ENCODE data around the gene HTT. TPM values are rescaled to one million over a fixed set of nuclear protein-coding genes. Genes with fewer than 3 reads are reported as not detected.

HTT gene
- total RNA-seq, 2 donors from 2014 or later: 18.1 to 30.5 TPM

- no peak for TF ChIP-seq CTCF (IDR thresholded peaks at IDR 0.05)
- peaks cover 0 to 31% of the 10 kb centered on the region in 2 donors for H3K4me1 ChIP-seq
- no peak for DNase-seq (ENCODE audit: low spot score)
Observed at GRCh38 chr4:3288571-3289094, 214.2 kb downstream of the HTT start.

GRCh38 chr4:3290476-3290875 lies 216.0 kb downstream of the HTT start:
- Histone ChIP-seq H3K4me1 (peaks cover 0 to 33% of the 10 kb centered on the region in 2 donors), H3K27me3 (no peaks in the 10 kb centered on the region), H3K36me3 (no peaks in the 10 kb centered on the region), H3K9me3 (no peaks in the 10 kb centered on the region), H3K4me3 (no peak overlapping the region), H3K27ac (no peak overlapping the region)
- no peak for TF ChIP-seq CTCF (IDR thresholded peaks at IDR 0.05)
- DNase-seq (ENCODE audit: low spot score): no peak

More at GRCh38 chr4:3288571-3289094, 214.2 kb downstream of the HTT start:
- no peak overlapping the region for H3K27ac ChIP-seq
- no peak overlapping the region for H3K4me3 ChIP-seq
- no peaks in the 10 kb centered on the region for H3K36me3 ChIP-seq
- no peaks in the 10 kb centered on the region for H3K27me3 ChIP-seq
- no peaks in the 10 kb centered on the region for H3K9me3 ChIP-seq

- Histone ChIP-seq H3K9me3 (no peaks in the 10 kb centered on the region), H3K27ac (peak overlapping the region; percentile 95 to 98), H3K4me1 (peaks cover 0 to 33% of the 10 kb centered on the region in 2 donors), H3K27me3 (no peaks in the 10 kb centered on the region), H3K4me3 (no peak overlapping the region), H3K36me3 (no peaks in the 10 kb centered on the region)
- TF ChIP-seq CTCF (IDR thresholded peaks at IDR 0.05): no peak
- DNase-seq (ENCODE audit: low spot score): no peak
Observed at GRCh38 chr4:3290889-3291321, 216.4 kb downstream of the HTT start.

- no peak for DNase-seq (ENCODE audit: low spot score)
- no peak for TF ChIP-seq CTCF (IDR thresholded peaks at IDR 0.05)
- no peaks in the 10 kb centered on the region for H3K36me3 ChIP-seq
Observed at GRCh38 chr4:3291411-3291968, 217.0 kb downstream of the HTT start.

GRCh38 chr4:3291969-3292570 lies 217.6 kb downstream of the HTT start:
- peak overlapping the region; percentile 95 to 98 for H3K27ac ChIP-seq

More at GRCh38 chr4:3291411-3291968, 217.0 kb downstream of the HTT start:
- Histone ChIP-seq H3K27ac (peak overlapping the region; percentile 95 to 98), H3K4me3 (peak overlapping the region; percentile 76 to 85), H3K4me1 (peaks cover 0 to 33% of the 10 kb centered on the region in 2 donors), H3K27me3 (no peaks in the 10 kb centered on the region), H3K9me3 (no peaks in the 10 kb centered on the region)

More at GRCh38 chr4:3291969-3292570, 217.6 kb downstream of the HTT start:
- Histone ChIP-seq H3K27me3 (no peaks in the 10 kb centered on the region), H3K4me1 (peaks cover 0 to 33% of the 10 kb centered on the region in 2 donors), H3K9me3 (no peaks in the 10 kb centered on the region), H3K36me3 (no peaks in the 10 kb centered on the region), H3K4me3 (peak overlapping the region; percentile 76 to 85)
- TF ChIP-seq CTCF (IDR thresholded peaks at IDR 0.05): no peak
- DNase-seq (ENCODE audit: low spot score): no peak
